ENCODE data around the gene BAZ1B. TPM values are rescaled to one million over a fixed set of nuclear protein-coding genes. Genes with fewer than 3 reads are reported as not detected.
"Not testable (repeated sequence)": the region's sequence is repeated elsewhere in the genome, so short reads cannot be mapped to it uniquely, and the experiment has no call there.

Gene BAZ1B
- total RNA-seq, 4 donors from 2014 or later: 18.8 to 40.4 (median 27.4) TPM

DNA sequence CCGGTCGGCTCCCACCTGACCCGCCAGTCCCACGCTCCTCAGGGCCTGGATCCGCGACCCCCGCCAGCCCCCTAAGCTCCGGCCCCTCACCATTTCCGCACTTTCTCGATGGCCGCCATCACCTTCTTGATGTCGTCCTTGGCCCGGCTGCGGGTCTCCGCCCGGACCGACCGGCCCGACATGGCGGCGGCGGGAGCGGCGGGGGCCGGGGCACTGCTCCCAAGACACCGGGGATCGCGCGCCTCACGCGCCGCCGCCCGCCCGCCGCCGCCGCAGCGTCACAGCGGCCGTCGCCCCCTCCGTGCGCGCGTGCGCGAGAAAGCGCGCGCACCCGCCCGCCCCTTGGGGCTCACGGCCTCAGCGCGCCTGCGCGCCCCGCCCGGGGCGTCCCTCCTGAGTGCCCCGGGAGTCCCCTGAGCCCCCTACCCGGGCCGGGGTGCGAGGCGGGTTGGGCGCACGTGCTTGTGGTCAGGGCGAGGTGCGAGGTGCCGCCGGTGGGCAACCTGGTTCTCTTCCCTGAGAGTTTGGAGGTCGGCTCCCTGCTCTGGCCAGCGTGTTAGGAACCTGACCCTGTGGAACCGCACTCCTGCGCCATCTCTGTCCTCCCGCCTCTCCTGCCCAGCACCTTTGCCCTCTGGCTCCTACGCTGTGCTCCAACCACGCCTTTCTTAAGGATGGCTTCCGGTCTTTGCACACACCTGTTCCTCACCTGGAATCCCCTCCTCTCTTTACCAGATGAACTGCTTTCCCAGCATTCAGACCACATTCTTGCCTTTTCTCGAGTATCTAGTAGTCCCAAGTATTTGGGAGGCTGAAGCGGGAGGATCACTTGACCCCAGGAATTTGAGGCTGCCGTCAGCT is 35.5 kb upstream of the BAZ1B start, which contains the start of gene BCL7B:
Gene BCL7B (minus strand): TSS at position 294 of the 861 bp plus-strand sequence. CDS start 112 bp downstream, at position 182.
- no peak for DNase-seq
- 17 to 20% methylated on average over 14 to 15 of the region's 83 CpGs for WGBS, 2 donors
- peak within 1 kb of the TSS; percentile 99 to 100 (median 100) for H3K27ac ChIP-seq
- TF ChIP-seq POLR2A (IDR thresholded peaks at IDR 0.05) (peak in 3 of 4 donors; percentile 61 to 81 (median 61)), CTCF (IDR thresholded peaks at IDR 0.05) (no peak)
- H3K4me3 ChIP-seq: peak within 1 kb of the TSS; percentile 75 to 96 (median 87)
- H3K27me3 ChIP-seq: no peaks in the 10 kb centered on the region
- intact Hi-C loops (cut with DNase I): loop anchor here (5.0 kb wide), 1 partner anchor 35 kb away; the partner anchor contains the start of gene BAZ1B
- H3K36me3 ChIP-seq: peaks cover 0 to 22% (median 3%) of the 10 kb centered on the region in 3 donors
- no peaks in the 10 kb centered on the region for H3K9me3 ChIP-seq
- peaks cover 0 to 35% (median 18%) of the 10 kb centered on the region in 3 donors for H3K4me1 ChIP-seq

DNA sequence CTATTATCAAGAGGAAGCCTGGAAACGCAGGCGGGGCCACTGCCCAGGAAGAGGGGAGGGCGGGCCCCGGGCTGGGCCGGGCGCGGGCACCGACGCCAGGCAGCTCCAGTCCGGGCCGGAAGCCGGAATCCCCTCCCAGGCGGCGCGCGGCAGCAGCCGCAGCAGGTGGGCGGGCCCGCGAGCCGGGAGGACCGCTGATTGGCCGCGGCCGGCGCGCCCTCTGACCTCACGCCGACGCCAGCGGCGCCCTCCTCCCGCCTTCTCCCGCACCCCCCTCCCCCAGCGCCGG is 35.0 kb upstream of the BAZ1B start:
- no peaks in the 10 kb centered on the region for H3K27me3 ChIP-seq
- peaks cover under 1 to 28% (median 3%) of the 10 kb centered on the region in 3 donors for H3K36me3 ChIP-seq
- peak overlapping the region; percentile 75 to 96 (median 87) for H3K4me3 ChIP-seq
- peak; percentile 74 for DNase-seq
- H3K27ac ChIP-seq: peak overlapping the region; percentile 99 to 100 (median 100)
- H3K9me3 ChIP-seq: no peaks in the 10 kb centered on the region
- peak in 1 of 4 donors; percentile 58 for TF ChIP-seq POLR2A (IDR thresholded peaks at IDR 0.05)
- no peak for TF ChIP-seq CTCF (IDR thresholded peaks at IDR 0.05)
- 0% methylated on average over 11 of the region's 36 CpGs; no CpG with 5 or more reads in 1 of the 2 donors for WGBS, 2 donors
- intact Hi-C loops (cut with DNase I): loop anchor here (5.0 kb wide), 1 partner anchor 35 kb away; the partner anchor contains the start of gene BAZ1B
- H3K4me1 ChIP-seq: peaks cover 0 to 35% (median 18%) of the 10 kb centered on the region in 3 donors

DNA sequence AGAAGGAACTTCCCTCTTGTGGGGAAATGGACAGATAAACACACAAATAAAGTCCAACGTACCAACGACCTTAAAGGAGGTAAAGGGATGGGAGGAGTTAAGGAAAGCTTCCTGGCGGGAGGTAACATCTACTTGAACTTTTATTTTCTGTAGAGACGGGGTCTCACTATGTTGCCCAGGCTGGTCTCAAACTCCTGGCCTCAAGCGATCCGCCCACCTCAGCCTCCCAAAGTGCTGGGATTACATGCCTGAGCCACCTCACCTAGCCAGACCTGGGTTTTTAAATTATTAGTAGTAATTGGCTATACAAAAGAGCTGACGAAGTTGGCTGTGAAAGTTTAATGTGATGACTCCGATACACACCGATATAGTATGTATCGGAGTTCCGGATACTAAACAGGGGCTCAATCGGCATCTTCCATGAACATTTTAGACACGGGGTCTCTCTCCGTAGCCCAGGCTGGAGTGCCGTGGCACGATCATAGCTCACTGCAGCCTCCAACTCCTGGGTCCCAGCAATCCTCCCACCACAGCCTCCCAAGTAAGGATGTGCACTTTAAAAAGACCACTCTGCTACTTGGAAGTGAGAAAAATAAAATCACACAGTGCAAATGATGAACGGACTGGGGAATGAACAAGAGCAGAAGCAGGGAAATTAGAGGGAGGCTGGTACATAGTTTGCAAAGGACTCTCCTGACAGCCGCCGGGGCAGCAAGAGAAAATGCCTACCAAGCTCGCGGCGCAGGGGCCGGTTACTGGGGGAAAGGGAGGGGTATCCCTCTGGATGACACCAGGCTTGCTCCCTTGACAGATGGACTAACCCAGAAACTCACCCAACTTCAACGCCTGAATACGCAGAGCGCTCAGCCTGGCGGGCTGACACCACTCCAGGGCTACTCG is 34.4 kb upstream of the BAZ1B start:
- peaks cover 0 to 35% (median 18%) of the 10 kb centered on the region in 3 donors for H3K4me1 ChIP-seq
- H3K4me3 ChIP-seq: peak overlapping the region; percentile 75 to 96 (median 87)
- DNase-seq: no peak
- H3K36me3 ChIP-seq: peaks cover 6 to 34% (median 7%) of the 10 kb centered on the region in 3 donors
- H3K27ac ChIP-seq: peak overlapping the region; percentile 99 to 100 (median 100)
- no peaks in the 10 kb centered on the region for H3K27me3 ChIP-seq
- H3K9me3 ChIP-seq: no peaks in the 10 kb centered on the region
- TF ChIP-seq POLR2A (IDR thresholded peaks at IDR 0.05) (no peak), CTCF (IDR thresholded peaks at IDR 0.05) (no peak)
- intact Hi-C loops (cut with DNase I): loop anchor here (5.0 kb wide), 1 partner anchor 34 kb away; the partner anchor contains the start of gene BAZ1B
- 12 to 19% methylated on average over 22 to 23 of the region's 28 CpGs for WGBS, 2 donors

DNA sequence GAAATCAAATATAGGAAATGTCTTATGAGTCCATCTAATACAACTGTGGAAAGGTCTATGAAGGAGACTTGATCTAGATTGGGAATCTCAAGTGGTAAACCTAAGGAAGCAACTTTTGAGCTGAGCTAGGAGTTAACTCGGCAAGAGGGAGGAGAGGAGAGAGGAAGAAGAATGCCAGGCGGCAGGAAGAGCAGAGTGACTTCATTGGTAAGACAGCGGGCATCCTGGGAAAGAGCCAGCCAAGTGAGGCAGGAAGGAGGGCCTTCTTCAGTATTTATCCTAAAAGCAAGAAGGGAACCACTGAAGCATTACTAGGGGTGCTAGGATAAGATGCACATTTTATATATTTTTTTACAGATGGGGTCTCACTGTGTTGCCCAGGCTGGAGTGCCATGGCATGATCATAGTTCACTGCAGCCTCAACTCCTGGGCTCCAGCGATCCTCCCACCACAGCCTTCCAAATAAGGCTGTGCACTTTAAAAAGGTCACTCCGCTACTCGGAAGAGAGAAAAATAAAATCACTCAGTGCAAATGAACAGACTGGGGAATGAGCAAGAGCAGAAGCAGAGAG is 33.4 kb upstream of the BAZ1B start:
- intact Hi-C loops (cut with DNase I): loop anchor here (5.0 kb wide), 1 partner anchor 33 kb away; the partner anchor contains the start of gene BAZ1B
- 21 to 32% methylated on average over 5 to 6 of the region's 6 CpGs for WGBS, 2 donors
- Histone ChIP-seq H3K4me1 (peaks cover 0 to 35% (median 18%) of the 10 kb centered on the region in 3 donors), H3K4me3 (peak overlapping the region; percentile 75 to 96 (median 87)), H3K27me3 (no peaks in the 10 kb centered on the region), H3K27ac (peak overlapping the region; percentile 99 to 100 (median 100)), H3K36me3 (peaks cover 10 to 44% (median 12%) of the 10 kb centered on the region in 3 donors), H3K9me3 (no peaks in the 10 kb centered on the region)
- TF ChIP-seq POLR2A (IDR thresholded peaks at IDR 0.05) (no peak), CTCF (IDR thresholded peaks at IDR 0.05) (no peak)
- no peak for DNase-seq

- DNase-seq; H3K27me3 ChIP-seq; H3K27ac ChIP-seq; H3K9me3 ChIP-seq; H3K4me3 ChIP-seq; intact Hi-C loops (cut with DNase I): not testable (repeated sequence)
- peaks cover 10 to 96% (median 18%) of the 10 kb centered on the region in 3 donors for H3K36me3 ChIP-seq
- WGBS, 2 donors: 75 to 85% methylated on average over 5 of the region's 5 CpGs
- peaks cover 0 to 25% (median 7%) of the 10 kb centered on the region in 3 donors for H3K4me1 ChIP-seq
Observed at GRCh38 chr7:73550093-73550492, 28.0 kb upstream of the BAZ1B start.

All from esophagus squamous epithelium (tissue), 5 donors.